ENCODE results near the gene BAZ2B.

- no peak for TF ChIP-seq POLR2A (IDR thresholded peaks at IDR 0.05)
- no peak for TF ChIP-seq CTCF (IDR thresholded peaks at IDR 0.05)
These were observed 6.6 kb upstream of the BAZ2B start for GRCh38 chr2:159622966-159623365.

Measured in sigmoid colon (tissue), 3 donors.